Measurements from ENCODE around the gene AOC1. TPM values are rescaled to one million over a fixed set of nuclear protein-coding genes. Genes with fewer than 3 reads are reported as not detected.

Gene AOC1
- total RNA-seq, 4 donors from 2014 or later: not detected

- TF ChIP-seq EP300 (IDR thresholded peaks at IDR 0.05) (no peak), CTCF (IDR thresholded peaks at IDR 0.05) (no peak), POLR2A (IDR thresholded peaks at IDR 0.05) (no peak)
- no peaks in the 10 kb centered on the region for H3K27me3 ChIP-seq
- WGBS, 2 donors: 88 to 89% methylated on average over 10 of the region's 10 CpGs
- no peak for DNase-seq (ENCODE audit: low spot score in 2 of 2)
- no peaks in the 10 kb centered on the region for H3K36me3 ChIP-seq
- H3K4me1 ChIP-seq: peaks cover 0 to 11% (median 6%) of the 10 kb centered on the region in 4 donors
- H3K4me3 ChIP-seq: no peak overlapping the region
- H3K9me3 ChIP-seq: no peaks in the 10 kb centered on the region
- no peak overlapping the region for H3K27ac ChIP-seq
These were observed 3.0 kb upstream of the AOC1 start for GRCh38 chr7:150849204-150849775.

GRCh38 chr7:150850273-150850672, 2.0 kb upstream of the AOC1 start:
- WGBS, 2 donors: 84 to 85% methylated on average over 5 of the region's 5 CpGs
- TF ChIP-seq EP300 (IDR thresholded peaks at IDR 0.05): no peak
- TF ChIP-seq POLR2A (IDR thresholded peaks at IDR 0.05): no peak
- TF ChIP-seq CTCF (IDR thresholded peaks at IDR 0.05): no peak

GRCh38 chr7:150851492-150852370, 586 bp upstream of the AOC1 start:
- DNase-seq (ENCODE audit: low spot score in 2 of 2): no peak
- 83% methylated on average over 19 of the region's 19 CpGs for WGBS, 2 donors
- Histone ChIP-seq H3K27me3 (no peaks in the 10 kb centered on the region), H3K9me3 (no peaks in the 10 kb centered on the region), H3K4me3 (no peak overlapping the region), H3K36me3 (no peaks in the 10 kb centered on the region), H3K4me1 (no peaks in the 10 kb centered on the region), H3K27ac (no peak overlapping the region)
- no peak for TF ChIP-seq POLR2A (IDR thresholded peaks at IDR 0.05)
- TF ChIP-seq EP300 (IDR thresholded peaks at IDR 0.05): no peak
- TF ChIP-seq CTCF (IDR thresholded peaks at IDR 0.05): no peak

More at GRCh38 chr7:150850273-150850672, 2.0 kb upstream of the AOC1 start:
- H3K27me3 ChIP-seq: no peaks in the 10 kb centered on the region
- H3K27ac ChIP-seq: no peak overlapping the region
- DNase-seq (ENCODE audit: low spot score in 2 of 2): no peak
- no peaks in the 10 kb centered on the region for H3K36me3 ChIP-seq
- H3K9me3 ChIP-seq: no peaks in the 10 kb centered on the region
- H3K4me1 ChIP-seq: peaks cover 0 to 8% (median 4%) of the 10 kb centered on the region in 4 donors
- no peak overlapping the region for H3K4me3 ChIP-seq

- no peak for DNase-seq (ENCODE audit: low spot score in 2 of 2)
- Histone ChIP-seq H3K4me3 (no peak overlapping the region), H3K36me3 (no peaks in the 10 kb centered on the region), H3K27ac (no peak overlapping the region), H3K9me3 (no peaks in the 10 kb centered on the region), H3K27me3 (no peaks in the 10 kb centered on the region), H3K4me1 (no peaks in the 10 kb centered on the region)
- TF ChIP-seq POLR2A (IDR thresholded peaks at IDR 0.05) (no peak), EP300 (IDR thresholded peaks at IDR 0.05) (no peak), CTCF (IDR thresholded peaks at IDR 0.05) (no peak)
- 58 to 61% methylated on average over 19 of the region's 19 CpGs for WGBS, 2 donors
These were observed 2.0 kb downstream of the AOC1 start for GRCh38 chr7:150854066-150855000.

Measured in tibial nerve (tissue), 4 donors.